Thoracic aorta (tissue), 2 donors: Measurements from ENCODE around the gene SLIT3. TPM values are rescaled to one million over a fixed set of nuclear protein-coding genes. Genes with fewer than 3 reads are reported as not detected.

Source experiments
- ATAC-seq: fragments of 150-250 bp; one replicate; pipeline ENCODE4 v1.8.0; 2017; ENCODE audit warnings: low read depth; ENCODE audit not compliant: insufficient number of reproducible peaks, low FRiP score
- DNase-seq: peaks from one replicate; pipeline ENCODE4 v3.0.0-alpha.2; 2020; ENCODE audit warnings: low spot score
- H3K27ac ChIP-seq, 2 donors: fragments of 200-600 bp; sonication (generic); 1 replicate in 1 of 2; 2 replicates in 1 of 2; pipeline ENCODE4 v1.5.1; 2016; ENCODE audit warnings: mild to moderate bottlenecking in 2 of 2, moderate library complexity in 2 of 2
- H3K27me3 ChIP-seq: fragments of 200-600 bp; sonication (generic); replicated peaks from 2 replicates; pipeline ENCODE4 v1.6.0; 2016; ENCODE audit warnings: mild to moderate bottlenecking; ENCODE audit not compliant: insufficient read depth
- H3K36me3 ChIP-seq: fragments of 200-600 bp; sonication (generic); one replicate; pipeline ENCODE4 v1.5.1; 2016
- H3K4me1 ChIP-seq, 2 donors: fragments of 200-600 bp; sonication (generic); 1 replicate in 1 of 2; 2 replicates in 1 of 2; pipeline versions ENCODE4 v1.5.1 to v1.6.0; 2016; ENCODE audit warnings: low read depth in 2 of 2, mild to moderate bottlenecking in 1 of 2; ENCODE audit not compliant: control insufficient read depth in 1 of 2
- H3K4me3 ChIP-seq: fragments of 200-600 bp; sonication (generic); 2 replicates; pipeline ENCODE4 v1.5.1; 2016; ENCODE audit warnings: mild to moderate bottlenecking
- H3K9me3 ChIP-seq: fragments of 200-600 bp; sonication (generic); 2 replicates; pipeline ENCODE4 v1.5.1; 2016
- total RNA-seq, 2 donors: library from RNA; depleted of rRNA; stranded (reverse); fragments of >200 nt; gene quantifications; one replicate each; pipeline versions ENCODE4 v1.1.0 to v1.2.3, GENCODE V29; 2016
- TF ChIP-seq, protein P1 (sequence below): fragments of 200-600 bp; sonication (generic); IDR thresholded peaks from one replicate; pipeline ENCODE4 v1.5.1; 2019; ENCODE audit warnings: antibody characterized with exemption

Gene SLIT3
- total RNA-seq, 2 donors from 2014 or later: 80.1 to 86.9 TPM

DNA sequence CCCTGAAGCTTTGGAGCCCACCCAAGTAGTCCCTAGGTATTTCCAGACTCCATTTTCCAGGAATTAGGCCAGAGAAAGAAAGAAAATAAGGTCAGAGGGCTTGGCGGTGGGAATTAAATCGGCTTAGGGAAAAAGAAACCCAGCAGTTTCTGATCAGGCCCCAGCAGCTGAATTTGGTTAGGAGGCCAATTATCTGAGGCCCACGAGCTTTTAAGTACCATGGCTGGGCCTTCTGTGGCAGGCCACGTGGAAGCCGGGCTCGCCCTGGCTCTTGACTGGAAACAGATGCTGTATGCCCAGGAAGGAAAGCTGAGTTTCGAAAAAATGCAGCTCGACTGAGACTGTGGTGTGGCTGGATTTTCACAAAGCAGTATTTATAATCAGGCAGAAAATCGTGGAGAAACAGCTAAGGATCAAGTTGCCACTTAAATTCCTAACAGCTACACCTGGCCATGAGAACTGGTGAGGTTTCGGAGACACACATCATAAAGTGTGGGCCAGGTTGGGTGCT is 646.7 kb downstream of the SLIT3 start:
- Histone ChIP-seq H3K36me3 (no peaks in the 10 kb centered on the region), H3K4me1 (peaks cover 0 to 5% of the 10 kb centered on the region in 2 donors), H3K27ac (no peak overlapping the region), H3K27me3 (no peaks in the 10 kb centered on the region), H3K4me3 (no peak overlapping the region), H3K9me3 (no peaks in the 10 kb centered on the region)
- no peak for DNase-seq
- TF ChIP-seq, protein P1, sequence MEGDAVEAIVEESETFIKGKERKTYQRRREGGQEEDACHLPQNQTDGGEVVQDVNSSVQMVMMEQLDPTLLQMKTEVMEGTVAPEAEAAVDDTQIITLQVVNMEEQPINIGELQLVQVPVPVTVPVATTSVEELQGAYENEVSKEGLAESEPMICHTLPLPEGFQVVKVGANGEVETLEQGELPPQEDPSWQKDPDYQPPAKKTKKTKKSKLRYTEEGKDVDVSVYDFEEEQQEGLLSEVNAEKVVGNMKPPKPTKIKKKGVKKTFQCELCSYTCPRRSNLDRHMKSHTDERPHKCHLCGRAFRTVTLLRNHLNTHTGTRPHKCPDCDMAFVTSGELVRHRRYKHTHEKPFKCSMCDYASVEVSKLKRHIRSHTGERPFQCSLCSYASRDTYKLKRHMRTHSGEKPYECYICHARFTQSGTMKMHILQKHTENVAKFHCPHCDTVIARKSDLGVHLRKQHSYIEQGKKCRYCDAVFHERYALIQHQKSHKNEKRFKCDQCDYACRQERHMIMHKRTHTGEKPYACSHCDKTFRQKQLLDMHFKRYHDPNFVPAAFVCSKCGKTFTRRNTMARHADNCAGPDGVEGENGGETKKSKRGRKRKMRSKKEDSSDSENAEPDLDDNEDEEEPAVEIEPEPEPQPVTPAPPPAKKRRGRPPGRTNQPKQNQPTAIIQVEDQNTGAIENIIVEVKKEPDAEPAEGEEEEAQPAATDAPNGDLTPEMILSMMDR: no peak
- ATAC-seq: no peak

GRCh38 chr5:168653626-168654025 is 647.3 kb downstream of the SLIT3 start:
- Histone ChIP-seq H3K27me3 (no peaks in the 10 kb centered on the region), H3K4me3 (no peak overlapping the region), H3K9me3 (no peaks in the 10 kb centered on the region), H3K36me3 (no peaks in the 10 kb centered on the region), H3K27ac (no peak overlapping the region), H3K4me1 (peaks cover 0 to 5% of the 10 kb centered on the region in 2 donors)
- DNase-seq (no peak), ATAC-seq (no peak)
- TF ChIP-seq, protein P1: no peak

DNA sequence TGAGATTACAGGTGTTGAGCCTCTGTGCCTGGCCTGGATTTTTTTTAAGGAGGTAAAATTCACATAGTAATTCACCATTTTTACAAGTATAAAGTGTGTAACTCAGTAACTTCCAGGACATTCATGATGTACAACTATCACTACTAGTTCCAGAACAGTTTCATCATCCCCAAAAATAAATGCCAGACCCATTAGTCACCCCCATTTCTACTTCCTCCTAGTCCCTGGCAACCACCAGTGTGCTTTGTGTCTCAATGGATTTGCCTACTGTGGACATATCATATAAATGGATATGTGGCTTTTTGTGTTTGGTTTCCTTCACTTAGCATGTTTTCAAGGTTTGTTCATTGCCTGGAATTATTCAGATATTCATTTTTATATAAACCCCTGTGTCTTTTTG is 649.3 kb downstream of the SLIT3 start:
- peaks cover 0 to 5% of the 10 kb centered on the region in 2 donors for H3K4me1 ChIP-seq
- ATAC-seq: no peak
- no peak for DNase-seq
- H3K36me3 ChIP-seq: no peaks in the 10 kb centered on the region
- H3K27ac ChIP-seq: no peak overlapping the region
- H3K27me3 ChIP-seq: no peaks in the 10 kb centered on the region
- TF ChIP-seq, protein P1: no peak
- H3K4me3 ChIP-seq: no peak overlapping the region
- no peaks in the 10 kb centered on the region for H3K9me3 ChIP-seq

GRCh38 chr5:168649306-168649705 is 651.6 kb downstream of the SLIT3 start:
- peaks cover 0 to 4% of the 10 kb centered on the region in 2 donors for H3K4me1 ChIP-seq
- no peaks in the 10 kb centered on the region for H3K9me3 ChIP-seq
- no peaks in the 10 kb centered on the region for H3K27me3 ChIP-seq
- ATAC-seq (no peak), DNase-seq (no peak)
- TF ChIP-seq, protein P1: no peak
- H3K4me3 ChIP-seq: no peak overlapping the region
- H3K27ac ChIP-seq: no peak overlapping the region
- H3K36me3 ChIP-seq: no peaks in the 10 kb centered on the region

DNA sequence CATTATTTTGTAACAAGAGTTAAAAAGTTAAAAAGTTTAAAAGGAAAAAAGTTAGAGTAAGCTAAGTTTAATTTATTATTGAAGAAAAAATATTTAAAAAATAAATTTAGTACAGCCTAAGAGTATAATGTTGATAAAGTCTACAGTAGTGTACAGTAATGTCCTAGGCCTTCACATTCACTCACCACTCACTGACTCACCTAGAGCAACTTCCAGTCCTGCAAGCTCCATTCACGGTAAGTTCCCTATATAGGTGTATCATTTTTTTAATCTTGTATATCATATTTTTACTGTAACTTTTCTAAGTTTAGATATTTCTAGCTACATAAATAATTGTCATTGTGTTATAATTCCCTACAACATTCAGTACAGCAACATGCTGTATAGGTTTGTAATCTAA is 652.4 kb downstream of the SLIT3 start:
- H3K9me3 ChIP-seq: no peaks in the 10 kb centered on the region
- H3K27me3 ChIP-seq: no peaks in the 10 kb centered on the region
- H3K4me3 ChIP-seq: no peak overlapping the region
- TF ChIP-seq, protein P1: no peak
- no peak overlapping the region for H3K27ac ChIP-seq
- ATAC-seq (no peak), DNase-seq (no peak)
- no peaks in the 10 kb centered on the region for H3K4me1 ChIP-seq
- no peaks in the 10 kb centered on the region for H3K36me3 ChIP-seq
